GM18499 (cell line): Measurements from ENCODE around the gene SRM.
A peak's percentile ranks its signal among the peaks of the same experiment; 100 is the strongest.
"Not testable (repeated sequence)": the region's sequence is repeated elsewhere in the genome, so short reads cannot be mapped to it uniquely, and the experiment has no call there.

Experiments
- ATAC-seq: cut with Tn5 transposase; IDR thresholded peaks from one replicate; pipeline ENCODE4 v1.9.1; 2021; ENCODE audit warnings: moderate number of reproducible peaks; ENCODE audit not compliant: insufficient read depth, unreplicated experiment

The SRM gene

DNA sequence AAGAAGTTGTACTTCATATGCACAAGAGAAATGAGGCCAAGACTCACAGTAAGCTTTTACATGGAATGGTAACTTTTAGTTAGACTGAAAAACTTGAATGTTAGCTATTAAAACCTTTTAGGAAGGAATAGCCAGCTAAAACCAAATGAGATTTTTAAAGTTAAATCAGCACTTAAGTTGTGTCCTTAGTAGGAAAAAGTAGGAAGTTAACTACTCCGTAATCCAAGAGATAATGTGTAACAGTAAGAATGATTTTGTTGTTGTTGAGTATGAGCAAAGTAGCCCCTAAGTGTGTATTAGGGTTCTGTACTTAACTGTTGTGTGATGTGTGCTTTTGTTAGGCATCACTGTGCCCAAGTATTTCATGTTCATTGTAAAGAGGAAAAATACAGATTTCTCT, 34.2 kb downstream of the SRM start:
- no peak for ATAC-seq

DNA sequence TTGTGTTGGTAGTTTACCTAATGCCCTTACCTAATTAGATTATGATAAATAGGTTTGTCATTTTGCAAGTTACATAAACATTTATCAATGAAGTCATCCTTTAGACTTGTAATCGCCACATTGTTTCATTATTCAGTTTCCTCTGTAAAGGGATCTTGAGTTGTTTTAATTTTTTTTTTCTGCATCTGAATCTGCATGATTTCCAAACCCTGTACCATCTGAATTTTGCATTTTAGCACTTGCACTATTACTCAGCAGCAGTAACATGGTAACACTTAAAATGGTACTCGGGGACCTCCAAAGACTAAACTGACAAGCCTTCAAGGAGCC, 35.0 kb downstream of the SRM start:
- ATAC-seq: no peak

DNA sequence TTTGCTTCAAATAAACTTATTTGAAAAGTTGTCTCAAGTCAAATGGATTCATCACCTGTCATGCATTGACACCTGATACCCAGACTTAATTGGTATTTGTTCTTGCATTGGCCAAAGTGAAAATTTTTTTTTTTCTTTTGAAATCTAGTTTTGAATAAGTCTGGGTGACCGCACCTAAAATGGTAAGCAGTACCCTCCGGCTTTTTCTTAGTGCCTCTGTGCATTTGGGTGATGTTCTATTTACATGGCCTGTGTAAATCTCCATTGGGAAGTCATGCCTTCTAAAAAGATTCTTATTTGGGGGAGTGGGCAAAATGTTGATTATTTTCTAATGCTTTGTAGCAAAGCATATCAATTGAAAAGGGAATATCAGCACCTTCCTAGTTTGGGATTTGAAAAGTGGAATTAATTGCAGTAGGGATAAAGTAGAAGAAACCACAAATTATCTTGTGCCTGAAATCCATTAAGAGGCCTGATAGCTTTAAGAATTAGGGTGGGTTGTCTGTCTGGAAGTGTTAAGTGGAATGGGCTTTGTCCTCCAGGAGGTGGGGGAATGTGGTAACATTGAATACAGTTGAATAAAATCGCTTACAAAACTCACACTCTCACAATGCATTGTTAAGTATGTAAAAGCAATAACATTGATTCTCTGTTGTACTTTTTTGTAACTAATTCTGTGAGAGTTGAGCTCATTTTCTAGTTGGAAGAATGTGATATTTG, 35.5 kb downstream of the SRM start:
- ATAC-seq: no peak

DNA sequence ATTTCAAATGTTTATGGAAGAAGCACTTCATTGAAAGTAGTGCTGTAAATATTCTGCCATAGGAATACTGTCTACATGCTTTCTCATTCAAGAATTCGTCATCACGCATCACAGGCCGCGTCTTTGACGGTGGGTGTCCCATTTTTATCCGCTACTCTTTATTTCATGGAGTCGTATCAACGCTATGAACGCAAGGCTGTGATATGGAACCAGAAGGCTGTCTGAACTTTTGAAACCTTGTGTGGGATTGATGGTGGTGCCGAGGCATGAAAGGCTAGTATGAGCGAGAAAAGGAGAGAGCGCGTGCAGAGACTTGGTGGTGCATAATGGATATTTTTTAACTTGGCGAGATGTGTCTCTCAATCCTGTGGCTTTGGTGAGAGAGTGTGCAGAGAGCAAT, 36.6 kb downstream of the SRM start:
- no peak for ATAC-seq

DNA sequence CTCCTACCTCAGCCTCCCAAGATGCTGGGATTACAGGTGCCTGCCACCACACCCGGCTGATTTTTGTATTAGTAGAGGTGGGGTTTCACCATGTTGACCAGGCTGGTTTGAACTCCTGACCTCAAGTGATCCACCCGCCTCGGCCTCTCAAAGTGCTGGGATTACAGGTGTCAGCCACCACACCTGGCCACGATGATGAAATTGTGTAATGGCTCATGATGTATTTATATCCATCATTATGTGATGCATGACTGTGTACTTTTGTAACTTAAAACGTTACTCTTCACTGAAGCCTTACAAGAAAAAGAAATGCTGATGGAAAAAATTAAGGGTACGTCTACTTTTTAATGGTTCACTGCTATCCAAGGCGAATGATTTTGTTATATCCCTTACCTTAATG, 39.8 kb downstream of the SRM start:
- ATAC-seq: no peak

DNA sequence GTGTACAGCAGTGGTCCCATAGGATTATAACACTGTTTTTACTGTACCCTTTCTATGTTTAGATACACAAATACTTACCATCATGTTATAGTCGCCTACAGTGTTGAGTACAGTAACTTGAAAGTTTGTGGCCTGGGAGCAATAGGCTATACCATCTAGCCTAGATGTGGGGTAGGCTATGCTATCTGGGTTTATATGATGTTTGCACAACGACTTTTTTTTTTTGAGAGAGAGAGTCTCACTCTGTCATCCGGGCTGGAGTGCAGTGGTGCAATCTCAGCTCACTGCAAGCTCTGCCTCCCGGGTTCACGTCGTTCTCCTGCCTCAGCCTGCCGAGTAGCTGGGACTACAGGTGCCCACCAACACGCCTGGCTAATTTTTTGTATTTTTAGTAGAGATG, 40.5 kb downstream of the SRM start:
- not testable (repeated sequence) for ATAC-seq

DNA sequence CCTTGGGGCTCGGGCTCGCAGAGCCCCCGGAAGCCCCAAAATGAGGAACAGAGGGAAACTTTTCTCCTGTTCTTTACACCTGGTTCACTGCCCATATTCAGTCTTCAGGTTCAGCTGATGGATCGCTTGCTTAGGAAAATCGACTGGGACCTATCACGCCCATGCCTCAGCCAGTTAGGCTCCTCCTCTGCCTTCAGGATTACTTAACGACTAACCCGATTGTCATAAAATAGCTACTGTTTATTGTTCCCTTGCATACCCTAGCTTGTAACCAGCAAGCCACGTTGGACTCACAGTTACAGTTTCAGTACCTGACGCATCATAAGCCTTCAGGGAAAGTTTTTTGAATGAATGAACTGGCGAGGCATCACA, 46.7 kb downstream of the SRM start:
- no peak for ATAC-seq

DNA sequence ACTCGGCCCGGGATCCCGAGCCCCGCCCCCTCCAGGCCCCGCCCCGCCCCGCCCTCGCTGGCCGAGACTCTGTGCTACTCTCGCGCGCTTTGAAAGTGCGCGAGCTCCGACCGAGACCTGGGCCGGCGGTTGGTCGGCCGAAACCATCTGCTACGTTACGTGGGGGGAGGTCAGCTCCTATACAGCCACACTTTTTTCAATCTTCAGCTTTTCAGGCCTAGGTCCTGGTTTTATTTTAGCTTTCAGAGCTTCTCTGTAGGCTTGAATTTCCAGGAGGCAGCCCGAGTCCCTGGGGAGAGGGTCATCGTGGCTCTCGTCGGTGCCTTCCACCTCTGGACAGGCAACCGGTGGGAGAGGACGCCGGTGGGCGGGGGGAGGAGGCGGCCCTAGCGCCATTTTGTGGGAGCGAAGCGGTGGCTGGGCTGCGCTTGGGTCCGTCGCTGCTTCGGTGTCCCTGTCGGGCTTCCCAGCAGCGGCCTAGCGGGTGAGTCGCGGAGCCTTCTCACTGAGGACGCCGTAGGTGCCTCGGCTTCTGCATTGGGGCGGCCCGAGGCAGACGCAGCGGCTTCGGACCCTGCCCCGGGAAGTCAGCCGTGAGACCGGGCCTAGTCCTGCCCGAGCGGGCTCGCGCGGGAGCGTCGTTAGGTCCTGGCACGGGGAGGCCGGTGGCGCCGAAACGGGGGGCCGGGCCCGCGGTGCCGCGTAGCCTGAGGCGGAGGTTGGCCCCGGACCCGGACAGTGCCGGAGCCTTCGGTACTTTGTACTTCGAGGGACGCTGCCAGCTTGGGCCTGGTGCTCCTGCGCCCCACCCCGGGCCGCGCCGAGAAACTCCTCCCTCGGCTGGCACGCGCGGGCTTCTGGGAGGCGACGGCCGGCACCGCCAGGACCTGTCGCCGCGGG, 47.3 kb downstream of the SRM start, which contains the start of gene TARDBP:
Gene TARDBP, plus strand, starts transcription at position 395 of the 900 bp plus-strand sequence. CDS start 1,074 bp downstream, outside the sequence.
- ATAC-seq: peak; percentile 65
